HCT116 (cell line): Measurements from ENCODE around the gene CACNA2D3.

Experiments used
- CBX3 ChIP-seq: IDR thresholded peaks from 2 replicates; pipeline ENCODE4 v1.6.1; 2012; ENCODE audit warnings: low read depth
- CTCF ChIP-seq, 3 experiments: fragments of 200-600 bp in 1 of 3; sonication (generic) in 1 of 3; IDR thresholded peaks in 2 of 3; conservative IDR thresholded peaks in 1 of 3; 2 replicates each; pipeline ENCODE4 v1.5.1; 2012 to 2017; ENCODE audit warnings: low read depth in 2 of 3, low read length in 2 of 3, antibody characterized with exemption in 1 of 3, borderline replicate concordance in 1 of 3, control low read depth in 1 of 3, mild to moderate bottlenecking in 1 of 3, mixed read lengths in 1 of 3, mixed run types in 1 of 3, moderate library complexity in 1 of 3; ENCODE audit not compliant: insufficient read depth in 1 of 3
- EZH2 ChIP-seq: fragments of 200-600 bp; sonication (generic); IDR thresholded peaks from 2 replicates; pipeline ENCODE4 v1.6.1; 2017; ENCODE audit warnings: antibody characterized with exemption, mixed run types
- FOSL1 ChIP-seq: IDR thresholded peaks from 2 replicates; pipeline ENCODE4 v1.6.1; 2012; ENCODE audit warnings: low read depth
- MAX ChIP-seq: IDR thresholded peaks from 2 replicates; pipeline ENCODE4 v1.6.1; 2012
- POLR2A ChIP-seq: IDR thresholded peaks from 2 replicates; pipeline ENCODE4 v1.7.0; 2011; ENCODE audit warnings: borderline replicate concordance; ENCODE audit not compliant: insufficient read depth, insufficient read length; ENCODE audit errors: extremely low read depth
- RAD21 ChIP-seq: IDR thresholded peaks from 2 replicates; pipeline ENCODE4 v1.6.1; 2012; ENCODE audit warnings: low read depth, mild to moderate bottlenecking
- TCF7L2 ChIP-seq: IDR thresholded peaks from 2 replicates; pipeline ENCODE4 v1.7.0; 2011; ENCODE audit warnings: borderline replicate concordance, inconsistent platforms; ENCODE audit not compliant: insufficient read depth, insufficient read length; ENCODE audit errors: extremely low read depth
- ZFX ChIP-seq: fragments of 450-650 bp; IDR thresholded peaks from 2 replicates; pipeline ENCODE4 v1.6.1; 2017

- no peak for TF ChIP-seq POLR2A
- no peak for TF ChIP-seq CTCF (IDR thresholded peaks at IDR 0.05 in 2 of 3, conservative IDR thresholded peaks at IDR 0.05 in 1 of 3; ENCODE audit: borderline replicate concordance in 1 of 3, insufficient read depth in 1 of 3, low read depth in 2 of 3, low read length in 2 of 3)
- no peak for TF ChIP-seq EZH2
- TF ChIP-seq FOSL1: no peak
- no peak for TF ChIP-seq TCF7L2
- TF ChIP-seq RAD21: no peak
- no peak for TF ChIP-seq MAX
- TF ChIP-seq ZFX: no peak
- TF ChIP-seq CBX3: no peak
Measured at GRCh38 chr3:54822206-54822605, 699.9 kb downstream of the CACNA2D3 start.
